Right cardiac atrium (tissue), 5 donors: ENCODE data around the gene NABP2. TPM values are rescaled to one million over a fixed set of nuclear protein-coding genes. Genes with fewer than 3 reads are reported as not detected.
"Not testable (repeated sequence)": the region's sequence is repeated elsewhere in the genome, so short reads cannot be mapped to it uniquely, and the experiment has no call there.

Source experiments
- ATAC-seq, 2 donors: fragments of 200-7000 bp; cut with Tn5 transposase; one replicate each; pipeline versions ENCODE4 v1.8.0 to v1.9.1; 2020; ENCODE audit warnings: moderate library complexity in 2 of 2, mild to moderate bottlenecking in 1 of 2
- DNase-seq, 3 donors: peaks; one replicate each; pipeline ENCODE4 v3.0.0-alpha.2; 2020
- H3K27ac ChIP-seq: one replicate; pipeline ENCODE4 v1.5.1; 2013; ENCODE audit warnings: mild to moderate bottlenecking, low read length, control low read depth, moderate library complexity
- H3K27me3 ChIP-seq: one replicate; pipeline ENCODE4 v1.6.1; 2013; ENCODE audit not compliant: control insufficient read depth, insufficient read depth
- H3K4me1 ChIP-seq: one replicate; pipeline ENCODE4 v1.6.1; 2013; ENCODE audit warnings: low read length; ENCODE audit not compliant: control insufficient read depth, insufficient read depth
- H3K4me3 ChIP-seq: one replicate; pipeline ENCODE4 v1.5.1; 2013; ENCODE audit warnings: low read length, control low read depth
- H3K9me3 ChIP-seq: one replicate; pipeline ENCODE4 v1.6.1; 2013; ENCODE audit warnings: low read length; ENCODE audit not compliant: control insufficient read depth
- WGBS: extraction: QIAGEN DNeasy Blood & Tissue Kit; methylation state at CpG from one replicate; pipeline ENCODE4 v1.1.7; 2013; 5-methylcytosine and 5-hydroxymethylcytosine counted together
- intact Hi-C, 4 donors: fragments of 100-400 bp; cut with DNase I; formaldehyde crosslinking; loops; one replicate each; pipeline versions ENCODE4 v1.11.0 to v1.14.0; 2022 to 2023
- polyA plus RNA-seq: library from polyadenylated mRNA; stranded (reverse); fragments of 200-250 nt; gene quantifications from one replicate; pipeline ENCODE4 v1.2.3, GENCODE V29; 2013
- total RNA-seq, 4 donors: library from RNA; stranded (reverse); fragmentation: NEBNext Ultra II Directional; extraction: Animal tissue kit (Norgen Biotek cat#: 25700); gene quantifications; one replicate each; pipeline ENCODE4 v1.2.1, GENCODE V29; 2021
- donor health status: healthy with polysubstance abuse.
- donor health status: DM: no; HTN: yes; CAD: no.
- donor health status: DM: no; HTN: no; CAD: no.
- donor health status: DM: no; HTN: yes; CAD: no; lungs with severe emphysema.
- donor health status: DM: yes; HTN: yes; CAD: no.

The NABP2 gene
- total and polyA plus RNA-seq, 5 donors, result 19.1 to 26.0 (median 23.5) TPM

GRCh38 chr12:56260380-56260779, 36.2 kb downstream of the NABP2 start:
- ATAC-seq, result no peak
- WGBS, result 95% methylated on average over 8 of the region's 8 CpGs
- H3K27me3 ChIP-seq, result no peaks in the 10 kb centered on the region
- no peaks in the 10 kb centered on the region for H3K9me3 ChIP-seq
- H3K4me3 ChIP-seq, result no peak overlapping the region
- peaks cover 12% of the 10 kb centered on the region for H3K4me1 ChIP-seq
- no peak for DNase-seq
- intact Hi-C loops, result no loop called here
- H3K27ac ChIP-seq, result no peak overlapping the region

- H3K9me3 ChIP-seq, result no peaks in the 10 kb centered on the region
- WGBS, result 91% methylated on average over 3 of the region's 3 CpGs
- no peak overlapping the region for H3K4me3 ChIP-seq
- no peak for ATAC-seq
- no peak for DNase-seq
- no peak overlapping the region for H3K27ac ChIP-seq
- peaks cover 12% of the 10 kb centered on the region for H3K4me1 ChIP-seq
- H3K27me3 ChIP-seq, result no peaks in the 10 kb centered on the region
- intact Hi-C loops, result no loop called here
Measured at GRCh38 chr12:56260921-56261320, 36.8 kb downstream of the NABP2 start.

DNA sequence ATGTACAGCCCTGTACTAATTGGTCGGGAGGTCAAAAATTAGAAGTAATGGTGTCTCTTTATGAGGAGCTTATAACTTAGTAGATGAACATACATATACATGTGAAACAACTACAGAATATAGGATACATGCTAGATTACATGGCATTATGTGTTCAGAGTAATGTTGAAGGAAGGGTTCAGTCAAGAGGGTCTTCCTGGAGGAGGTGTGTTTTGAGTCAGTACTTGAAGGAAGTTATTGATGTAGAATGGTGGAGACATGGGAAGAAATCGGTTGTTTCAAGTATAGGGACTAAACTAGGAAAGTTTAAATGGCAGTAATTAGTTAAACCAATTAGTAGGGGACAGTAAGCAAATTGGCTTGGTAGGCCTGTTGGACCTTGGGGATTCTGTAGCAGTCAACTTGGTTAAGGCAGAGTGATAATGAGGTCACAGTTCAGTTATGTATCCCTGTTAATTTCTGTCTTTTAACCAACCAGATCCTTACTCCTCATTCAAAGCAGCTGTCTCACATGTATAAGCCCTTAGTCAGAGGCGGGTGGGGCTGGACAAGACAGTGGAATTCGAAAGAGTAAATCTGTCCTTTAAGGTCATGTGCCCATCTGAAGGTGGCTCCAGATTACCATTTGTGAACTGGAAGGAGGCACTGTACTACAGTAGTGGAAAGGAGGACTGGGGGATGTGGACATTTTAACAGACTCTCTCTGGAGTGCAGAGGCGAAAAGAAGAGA, 37.5 kb downstream of the NABP2 start:
- Histone ChIP-seq H3K4me1 (peaks cover 11% of the 10 kb centered on the region), H3K27ac (no peak overlapping the region), H3K27me3 (no peaks in the 10 kb centered on the region), H3K4me3 (no peak overlapping the region), H3K9me3 (no peaks in the 10 kb centered on the region)
- ATAC-seq (no peak), DNase-seq (no peak)
- intact Hi-C loops, result no loop called here
- 86% methylated on average over 5 of the region's 5 CpGs for WGBS

DNA sequence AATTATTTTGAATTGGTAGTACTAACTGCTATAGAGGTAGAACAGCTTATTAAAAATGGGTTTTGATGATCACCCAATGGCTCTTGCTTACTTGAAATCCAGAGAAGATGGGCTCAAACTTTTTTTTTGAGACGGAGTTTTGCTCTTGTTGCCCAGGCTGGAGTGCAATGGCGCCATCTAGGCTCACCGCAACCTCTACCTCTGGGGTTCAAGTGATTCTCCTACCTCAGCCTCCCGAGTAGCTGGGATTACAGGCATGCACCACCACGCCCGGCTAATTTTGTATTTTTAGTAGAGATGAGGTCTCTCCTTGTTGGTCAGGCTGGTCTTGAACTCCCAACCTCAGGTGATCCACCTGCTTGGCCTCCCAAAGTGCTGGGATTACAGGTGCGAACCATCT, 38.8 kb downstream of the NABP2 start:
- intact Hi-C loops, result not testable (repeated sequence)
- 87% methylated on average over 7 of the region's 7 CpGs for WGBS

GRCh38 chr12:56266068-56266692, 42.0 kb downstream of the NABP2 start:
- Histone ChIP-seq H3K4me3 (peak overlapping the region; percentile 51), H3K27ac (peak overlapping the region; percentile 97)
- 54% methylated on average over 16 of the region's 16 CpGs for WGBS
- DNase-seq, H3K9me3 ChIP-seq, ATAC-seq, intact Hi-C loops, H3K27me3 ChIP-seq, H3K4me1 ChIP-seq: not testable (repeated sequence)

More for the DNA sequence above, 38.8 kb downstream of the NABP2 start:
- H3K4me1 ChIP-seq, H3K27me3 ChIP-seq, H3K9me3 ChIP-seq, ATAC-seq, H3K27ac ChIP-seq, H3K4me3 ChIP-seq: not testable (repeated sequence)
- DNase-seq, result peak in 1 of 3 donors; percentile 53

GRCh38 chr12:56266693-56267442, 42.7 kb downstream of the NABP2 start, which contains the start of gene COQ10A:
TSS of gene COQ10A (plus strand) at chr12:56266942. CDS start at chr12:56267119, 177 bp downstream.
- peak; percentile 95 to 97 for ATAC-seq
- Histone ChIP-seq H3K27ac (peak within 1 kb of the TSS; percentile 97), H3K27me3 (no peaks in the 10 kb centered on the region), H3K4me3 (peak within 1 kb of the TSS; percentile 51), H3K4me1 (no peaks in the 10 kb centered on the region), H3K9me3 (no peaks in the 10 kb centered on the region)
- under 1% methylated on average over 68 of the region's 68 CpGs for WGBS
- intact Hi-C loops, result no loop called here
- DNase-seq, result peak; percentile 91 to 96 (median 95)

GRCh38 chr12:56267443-56268071, 43.4 kb downstream of the NABP2 start:
- H3K27ac ChIP-seq, result peak overlapping the region; percentile 97
- intact Hi-C loops, result no loop called here
- WGBS, result 22% methylated on average over 21 of the region's 21 CpGs

GRCh38 chr12:56271031-56271430, 46.9 kb downstream of the NABP2 start:
- Histone ChIP-seq H3K27me3 (no peaks in the 10 kb centered on the region), H3K9me3 (no peaks in the 10 kb centered on the region), H3K4me1 (no peaks in the 10 kb centered on the region), H3K4me3 (no peak overlapping the region), H3K27ac (peak overlapping the region; percentile 65)
- intact Hi-C loops, result no loop called here
- no peak for DNase-seq
- ATAC-seq, result peak; percentile 22 to 52
- 15% methylated on average over 1 of the region's 1 CpG for WGBS

More at GRCh38 chr12:56267443-56268071, 43.4 kb downstream of the NABP2 start:
- peak; percentile 19 to 38 for ATAC-seq
- peak overlapping the region; percentile 51 for H3K4me3 ChIP-seq
- no peaks in the 10 kb centered on the region for H3K4me1 ChIP-seq
- no peak for DNase-seq
- H3K27me3 ChIP-seq, result no peaks in the 10 kb centered on the region
- H3K9me3 ChIP-seq, result no peaks in the 10 kb centered on the region

- H3K4me1 ChIP-seq, intact Hi-C loops, H3K27ac ChIP-seq, H3K4me3 ChIP-seq, ATAC-seq, H3K9me3 ChIP-seq, H3K27me3 ChIP-seq, DNase-seq: not testable (repeated sequence)
- 61% methylated on average over 2 of the region's 2 CpGs for WGBS
Measured at GRCh38 chr12:56272468-56272867, 48.3 kb downstream of the NABP2 start.

DNA sequence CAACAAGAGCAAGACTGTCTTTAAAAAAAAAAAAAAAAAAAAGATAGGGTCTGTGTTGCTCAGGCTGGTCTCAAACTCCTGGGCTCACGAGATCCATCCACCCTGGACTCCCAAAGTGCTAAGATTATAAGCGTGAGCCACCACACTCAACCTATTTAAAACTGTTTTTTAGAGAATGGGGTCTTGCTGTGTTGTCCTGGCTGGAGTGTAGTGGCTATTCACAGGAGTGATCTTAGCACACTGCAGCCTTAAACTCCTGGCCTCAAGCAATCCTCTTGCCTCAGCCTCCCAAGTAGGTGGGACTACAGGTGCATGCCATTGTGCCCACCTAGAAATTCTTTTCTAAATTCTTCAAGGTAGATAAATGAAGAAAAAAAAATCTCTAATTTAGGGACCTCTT, 50.2 kb downstream of the NABP2 start:
- intact Hi-C loops, result no loop called here
- Histone ChIP-seq H3K27me3 (no peaks in the 10 kb centered on the region), H3K27ac (no peak overlapping the region), H3K9me3 (no peaks in the 10 kb centered on the region), H3K4me1 (no peaks in the 10 kb centered on the region), H3K4me3 (no peak overlapping the region)
- ATAC-seq (no peak), DNase-seq (no peak)
- 95% methylated on average over 2 of the region's 2 CpGs for WGBS
